CD4-positive, alpha-beta T cell treated with Interleukin-21 for 1 hour (primary cell): Measurements from ENCODE around the gene SLC27A1.
A peak's percentile ranks its signal among the peaks of the same experiment; 100 is the strongest.
"Not testable (repeated sequence)": the region's sequence is repeated elsewhere in the genome, so short reads cannot be mapped to it uniquely, and the experiment has no call there.

Experiments
- DNase-seq: peaks from one replicate; pipeline ENCODE4 v3.0.0-alpha.2; 2020

Gene SLC27A1

DNA sequence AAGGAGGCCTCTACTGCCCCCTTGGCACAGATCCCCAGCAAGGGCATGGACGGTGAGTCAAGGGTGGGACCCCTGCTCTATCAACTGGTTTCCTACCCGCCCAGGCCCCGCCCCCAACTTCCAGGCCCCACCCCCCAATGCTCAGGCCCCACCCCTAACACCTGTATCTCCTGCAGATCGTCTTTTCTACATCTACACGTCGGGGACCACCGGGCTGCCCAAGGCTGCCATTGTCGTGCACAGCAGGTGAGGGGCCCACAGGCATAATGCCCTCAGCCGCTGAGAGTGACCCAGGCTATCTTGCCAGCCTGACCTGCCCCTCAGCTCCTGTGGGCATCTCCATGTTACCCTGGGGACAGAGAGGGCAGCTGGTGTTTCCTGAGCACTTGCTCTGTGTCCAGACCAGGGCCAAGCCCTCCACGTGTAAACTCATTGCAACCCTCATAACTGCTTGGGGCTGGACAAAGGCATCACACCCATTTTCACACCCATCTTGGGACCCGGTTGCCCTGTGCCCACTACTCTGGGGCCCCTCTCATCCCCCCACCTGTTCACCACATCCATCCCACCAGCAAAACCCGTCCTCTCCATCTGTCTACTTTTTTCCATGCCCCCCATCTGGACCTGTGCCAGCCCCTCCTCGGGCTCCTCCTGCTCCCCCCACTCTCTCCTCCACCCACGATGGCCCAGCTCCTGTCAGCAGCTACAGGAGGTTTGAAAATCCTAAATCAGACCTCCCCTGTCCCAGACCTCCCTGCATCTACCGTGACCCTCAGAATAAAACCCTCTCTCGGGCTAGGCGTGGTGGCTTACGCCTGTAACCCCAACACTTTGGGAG lies 17.2 kb downstream of the SLC27A1 start:
- no peak for DNase-seq

GRCh38 chr19:17488593-17489391 lies 18.5 kb downstream of the SLC27A1 start:
- peak; percentile 86 for DNase-seq

GRCh38 chr19:17489392-17490030 lies 19.2 kb downstream of the SLC27A1 start:
- DNase-seq, result no peak

GRCh38 chr19:17490411-17490810 lies 20.1 kb downstream of the SLC27A1 start:
- DNase-seq, result peak; percentile 59

- no peak for DNase-seq
Measured at GRCh38 chr19:17491287-17491686, 21.0 kb downstream of the SLC27A1 start.

- DNase-seq, result no peak
Measured at GRCh38 chr19:17495639-17496296, 25.4 kb downstream of the SLC27A1 start.

DNA sequence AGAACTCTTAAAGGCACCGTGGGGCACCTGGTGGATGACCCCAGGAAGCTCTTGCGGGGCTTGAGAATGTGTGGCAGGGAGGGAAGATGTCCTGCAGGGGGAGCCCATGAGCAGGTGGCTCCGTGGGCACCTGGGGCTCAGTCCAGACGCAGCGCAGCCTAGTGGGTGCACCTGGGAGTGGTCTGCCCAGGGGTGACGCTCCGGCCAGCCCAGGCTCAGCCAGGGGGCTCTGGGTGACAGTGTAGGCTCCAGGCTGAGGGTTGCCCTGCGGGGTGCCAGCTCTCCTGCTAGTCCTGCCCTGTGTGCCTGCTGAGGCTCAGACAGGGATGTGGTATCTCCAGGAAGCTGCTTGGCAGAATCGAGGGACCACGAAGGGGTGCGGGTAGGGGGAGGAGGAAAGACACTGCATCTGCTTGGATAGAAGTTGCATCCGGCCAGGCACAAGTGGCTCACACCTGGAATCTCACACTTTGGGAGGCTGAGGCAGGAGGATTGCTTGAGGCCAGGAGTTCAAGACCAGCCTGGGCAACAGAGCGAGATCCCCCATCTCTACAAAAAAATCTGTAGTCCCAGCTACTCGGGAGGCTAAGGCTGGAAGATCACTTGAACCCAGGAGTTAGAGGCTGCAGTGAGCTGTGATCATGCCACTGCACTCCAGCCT lies 26.1 kb downstream of the SLC27A1 start:
- DNase-seq, result peak; percentile 83

DNA sequence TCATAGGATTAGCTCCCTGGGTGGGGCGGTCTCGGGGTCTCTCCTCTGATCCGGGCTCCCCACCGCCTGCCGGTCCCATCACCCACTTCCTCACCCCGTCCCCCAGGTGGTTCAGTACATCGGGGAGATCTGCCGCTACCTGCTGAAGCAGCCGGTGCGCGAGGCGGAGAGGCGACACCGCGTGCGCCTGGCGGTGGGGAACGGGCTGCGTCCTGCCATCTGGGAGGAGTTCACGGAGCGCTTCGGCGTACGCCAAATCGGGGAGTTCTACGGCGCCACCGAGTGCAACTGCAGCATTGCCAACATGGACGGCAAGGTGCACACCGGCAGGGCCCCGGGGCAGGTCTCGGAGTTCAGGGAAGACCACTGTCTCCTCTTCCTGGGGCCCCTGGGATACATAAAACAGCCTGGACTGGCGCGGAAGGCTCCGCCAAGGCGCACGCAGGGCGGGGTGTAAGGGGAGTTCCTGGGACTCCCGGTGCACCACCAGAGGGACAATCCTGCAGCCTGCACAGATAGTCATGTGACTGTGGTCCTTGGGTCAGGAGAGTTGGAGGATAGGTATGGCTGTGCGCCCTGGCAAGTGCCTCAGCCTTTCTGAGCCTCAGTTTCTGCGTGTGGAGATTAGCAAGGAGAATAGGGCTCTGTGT lies 26.9 kb downstream of the SLC27A1 start:
- DNase-seq, result no peak

DNA sequence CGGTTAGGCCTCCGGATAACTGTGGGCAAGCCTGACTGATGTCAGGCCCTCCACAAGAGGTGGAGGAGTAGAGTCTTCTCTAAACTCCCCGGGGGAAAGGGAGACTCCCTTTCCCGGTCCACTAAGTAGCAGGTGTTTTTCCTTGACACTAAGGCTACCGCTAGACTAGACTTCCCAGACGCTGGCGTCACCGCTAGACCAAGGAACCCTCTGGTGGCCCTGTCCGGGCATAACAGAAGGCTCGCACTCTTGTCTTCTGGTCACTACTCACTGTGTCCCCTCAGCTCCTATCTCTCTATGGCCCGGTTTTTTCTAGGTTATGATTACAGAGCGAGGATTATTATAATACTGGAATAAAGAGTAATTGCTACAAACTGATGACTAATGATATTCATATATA lies 28.7 kb downstream of the SLC27A1 start:
- DNase-seq, result not testable (repeated sequence)

GRCh38 chr19:17499648-17500446 lies 29.5 kb downstream of the SLC27A1 start:
- DNase-seq, result no peak

GRCh38 chr19:17500447-17501198 lies 30.3 kb downstream of the SLC27A1 start:
- DNase-seq, result no peak

DNA sequence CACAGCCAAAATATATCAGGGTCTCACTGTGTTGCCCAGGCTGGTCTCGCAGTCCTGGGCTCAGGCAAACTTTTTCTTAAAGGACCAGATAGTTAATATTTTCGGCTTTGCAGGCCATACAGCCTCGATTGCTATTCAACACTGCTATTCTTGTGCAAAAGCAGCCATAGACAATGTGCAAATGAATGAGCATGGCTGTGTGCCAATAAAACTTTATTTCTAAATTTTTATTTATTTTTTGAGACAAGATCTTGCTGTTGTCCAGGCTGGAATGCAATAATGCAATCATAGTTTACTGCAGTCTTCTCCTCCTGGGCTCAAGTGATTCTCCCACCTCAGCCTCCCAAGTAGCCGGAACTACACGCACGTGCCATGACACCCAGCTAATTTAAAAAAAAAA lies 32.9 kb downstream of the SLC27A1 start:
- DNase-seq, result no peak

DNA sequence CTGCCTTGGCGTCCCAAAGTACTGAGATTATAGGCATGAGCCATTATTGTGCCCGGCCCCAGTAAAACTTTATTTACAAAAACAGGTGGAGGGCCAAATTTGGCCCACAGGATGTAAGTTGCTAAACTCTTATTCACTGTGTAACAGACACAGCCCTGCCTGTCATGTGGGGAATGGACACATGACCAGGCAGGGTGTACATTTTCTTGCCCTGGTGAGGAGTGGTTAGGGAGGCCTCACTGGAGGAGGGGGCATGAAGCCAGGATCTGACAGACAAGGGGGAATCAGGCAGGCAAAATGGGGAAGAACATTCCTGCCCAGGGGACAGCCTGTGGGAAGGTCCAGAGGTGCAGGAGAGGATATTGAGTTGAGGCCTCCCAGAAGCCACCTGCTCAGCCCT lies 33.7 kb downstream of the SLC27A1 start:
- DNase-seq, result no peak

DNA sequence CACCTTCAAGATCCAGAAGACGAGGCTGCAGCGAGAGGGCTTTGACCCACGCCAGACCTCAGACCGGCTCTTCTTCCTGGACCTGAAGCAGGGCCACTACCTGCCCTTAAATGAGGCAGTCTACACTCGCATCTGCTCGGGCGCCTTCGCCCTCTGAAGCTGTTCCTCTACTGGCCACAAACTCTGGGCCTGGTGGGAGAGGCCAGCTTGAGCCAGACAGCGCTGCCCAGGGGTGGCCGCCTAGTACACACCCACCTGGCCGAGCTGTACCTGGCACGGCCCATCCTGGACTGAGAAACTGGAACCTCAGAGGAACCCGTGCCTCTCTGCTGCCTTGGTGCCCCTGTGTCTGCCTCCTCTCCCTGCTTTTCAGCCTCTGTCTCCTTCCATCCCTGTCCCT lies 34.1 kb downstream of the SLC27A1 start:
- DNase-seq, result no peak

DNA sequence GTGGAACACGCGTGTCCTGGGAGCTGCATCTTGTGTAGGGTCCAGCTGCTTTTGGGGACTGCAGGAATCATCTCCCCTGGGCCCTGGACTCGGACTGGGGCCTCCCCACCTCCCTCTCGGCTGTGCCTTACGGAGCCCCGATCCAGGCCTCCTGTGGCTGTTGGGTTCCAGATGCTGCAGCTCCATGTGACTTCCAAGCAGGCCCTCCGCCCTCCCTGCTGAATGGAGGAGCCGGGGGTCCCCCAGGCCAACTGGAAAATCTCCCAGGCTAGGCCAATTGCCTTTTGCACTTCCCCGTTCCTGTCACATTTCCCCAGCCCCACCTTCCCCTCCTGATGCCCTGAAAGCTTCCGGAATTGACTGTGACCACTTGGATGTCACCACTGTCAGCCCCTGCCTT lies 34.9 kb downstream of the SLC27A1 start:
- no peak for DNase-seq

DNA sequence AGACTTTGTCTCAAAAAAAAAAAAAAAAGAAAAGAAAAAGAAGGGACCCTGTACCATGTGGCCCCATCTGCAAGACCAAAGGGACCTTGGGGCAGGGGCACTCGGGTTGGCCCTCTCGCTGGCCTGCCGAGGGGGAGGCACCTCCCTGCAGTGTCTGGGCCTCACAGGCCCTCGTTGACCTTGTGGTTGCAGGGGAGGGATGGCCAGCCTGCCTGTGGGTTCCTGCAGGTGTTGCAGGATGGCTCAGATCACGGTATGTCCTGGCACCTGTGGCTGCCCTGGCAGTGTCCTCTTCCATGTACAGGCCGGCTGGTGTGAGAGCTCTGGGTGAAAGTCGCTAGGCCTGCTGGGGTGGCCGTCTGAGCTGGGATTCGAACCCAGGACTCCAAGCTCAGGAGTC lies 36.4 kb downstream of the SLC27A1 start:
- DNase-seq, result no peak

GRCh38 chr19:17508558-17508933 lies 38.2 kb downstream of the SLC27A1 start:
- not testable (repeated sequence) for DNase-seq

DNA sequence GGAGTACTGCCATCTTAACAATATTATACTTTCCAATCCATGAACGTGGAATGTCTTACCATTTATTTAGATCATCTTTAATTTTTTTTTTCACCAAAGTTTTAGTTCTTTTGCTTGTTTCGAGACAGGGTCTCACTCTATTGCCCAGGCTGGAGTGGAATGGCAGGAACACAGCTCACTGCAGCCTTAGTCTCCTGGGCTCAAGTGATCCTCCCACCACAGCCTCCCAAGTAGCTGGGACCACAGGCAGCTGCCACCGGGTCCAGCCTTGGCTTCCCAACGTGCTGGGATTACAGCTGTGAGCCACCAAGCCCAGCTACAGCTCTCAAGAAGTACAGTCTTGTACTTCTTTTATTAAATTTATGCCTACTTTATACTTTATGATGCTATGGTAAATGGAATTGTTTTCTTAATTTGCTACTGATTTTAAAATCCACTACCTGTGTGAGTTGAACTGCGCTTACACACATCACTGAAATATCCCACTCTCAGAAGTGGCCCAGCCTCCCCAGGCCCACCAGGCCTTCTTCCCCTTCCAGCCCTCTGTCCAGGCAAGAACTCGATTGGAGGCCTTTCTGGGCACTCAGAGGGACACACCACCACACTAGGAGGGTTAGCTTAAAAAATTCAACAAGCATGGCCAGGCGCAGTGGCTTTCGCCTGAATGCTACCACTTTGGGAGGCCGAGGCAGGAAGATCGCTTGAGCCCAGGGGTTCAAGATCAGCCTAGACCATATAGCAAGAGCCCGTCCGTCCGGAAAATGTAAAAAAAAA lies 40.1 kb downstream of the SLC27A1 start:
- DNase-seq, result no peak

- DNase-seq, result peak; percentile 90
Measured at GRCh38 chr19:17511724-17512573, 41.6 kb downstream of the SLC27A1 start.
